NCI-H524 treated with DMSO at 0.1 percent for 48 hours (cell line): Measurements from ENCODE around the gene SSH3.

Experiments
- DNase-seq: peaks from one replicate; lab custom pipeline; 2025; lab: John Stamatoyannopoulos, UW

The SSH3 gene

GRCh38 chr11:67349036-67349435 lies 45.7 kb downstream of the SSH3 start:
- DNase-seq = no peak

- DNase-seq = no peak
These were observed 46.1 kb downstream of the SSH3 start for GRCh38 chr11:67349457-67349856.

- no peak for DNase-seq
These were observed 46.7 kb downstream of the SSH3 start for GRCh38 chr11:67349928-67350465.

- DNase-seq = no peak
These were observed 48.1 kb downstream of the SSH3 start for GRCh38 chr11:67351275-67352005.

GRCh38 chr11:67352546-67353316 lies 49.4 kb downstream of the SSH3 start:
- no peak for DNase-seq

GRCh38 chr11:67353317-67354074 lies 50.2 kb downstream of the SSH3 start, which contains the start of gene POLD4:
TSS of gene POLD4 (minus strand) at chr11:67353546. CDS start at chr11:67353399, 147 bp downstream.
- peak; percentile 51 for DNase-seq

GRCh38 chr11:67354075-67355022 lies 51.0 kb downstream of the SSH3 start:
- DNase-seq = no peak

GRCh38 chr11:67355023-67355793 lies 51.9 kb downstream of the SSH3 start:
- no peak for DNase-seq

GRCh38 chr11:67355794-67356386 lies 52.6 kb downstream of the SSH3 start:
- no peak for DNase-seq

- no peak for DNase-seq
These were observed 53.1 kb downstream of the SSH3 start for GRCh38 chr11:67356387-67356863.

GRCh38 chr11:67356864-67357561 lies 53.7 kb downstream of the SSH3 start:
- no peak for DNase-seq

- no peak for DNase-seq
These were observed 54.7 kb downstream of the SSH3 start for GRCh38 chr11:67357831-67358670.
